ENCODE results near the gene TES. TPM values are rescaled to one million over a fixed set of nuclear protein-coding genes. Genes with fewer than 3 reads are reported as not detected.

TES gene
- total RNA-seq, 1 experiment from 2014 or later, result 28.2 TPM

GRCh38 chr7:116227678-116228239 is 17.4 kb downstream of the TES start:
- Histone ChIP-seq H4K20me1 (ENCODE audit: control insufficient read depth, insufficient read depth, insufficient read length) (no peaks in the 10 kb centered on the region), H3K4ac (ENCODE audit: low read depth, low read length) (no peak overlapping the region), H3K18ac (ENCODE audit: insufficient read length, low read depth, low read length) (no peak overlapping the region), H2AK5ac (ENCODE audit: insufficient read length, low read length) (no peak overlapping the region), H3K9me3 (ENCODE audit: control insufficient read depth, low read depth, low read length) (no peaks in the 10 kb centered on the region), H2BK15ac (ENCODE audit: low read depth, low read length) (no peak overlapping the region), H3K27me3 (ENCODE audit: insufficient read depth, low read length) (no peaks in the 10 kb centered on the region), H3T11ph (ENCODE audit: low read length) (no peak overlapping the region), H3K79me1 (ENCODE audit: insufficient read depth, low read depth, low read length, poor library complexity, severe bottlenecking) (peaks cover 4% of the 10 kb centered on the region), H3K9ac (ENCODE audit: extremely low read depth, insufficient read length, low read length) (no peak overlapping the region), H2BK12ac (ENCODE audit: insufficient read length, low read depth, low read length) (no peak overlapping the region), H4K5ac (ENCODE audit: insufficient read length, low read depth, low read length) (no peak overlapping the region), H3K56ac (ENCODE audit: insufficient read length, low read depth, low read length) (no peak overlapping the region), H4K91ac (ENCODE audit: insufficient read length, low read depth, low read length) (no peak overlapping the region), H2BK120ac (ENCODE audit: low read depth, low read length, poor library complexity, severe bottlenecking) (no peak overlapping the region), H2BK20ac (ENCODE audit: low read depth, low read length, poor library complexity, severe bottlenecking) (no peak overlapping the region), H3K23me2 (ENCODE audit: insufficient read length, low read depth, low read length, poor library complexity, severe bottlenecking) (no peaks in the 10 kb centered on the region), H3K4me1 (ENCODE audit: insufficient read depth, low read length) (peaks cover 4% of the 10 kb centered on the region; the same call in 1 of the 2 replicates), H3K4me2 (ENCODE audit: insufficient read depth, insufficient read length, low read length) (no peak overlapping the region), H3K27ac (ENCODE audit: insufficient read length, low read depth, low read length) (no peak overlapping the region), H3K79me2 (ENCODE audit: insufficient read depth, low read length) (no peaks in the 10 kb centered on the region; the same call in 1 of the 2 replicates), H3K14ac (ENCODE audit: insufficient read depth, low read length) (no peak overlapping the region), H3K23ac (ENCODE audit: insufficient read length, low read depth, low read length) (no peak overlapping the region), H2AFZ (ENCODE audit: low read length) (no peak overlapping the region), H4K8ac (replicated peaks; ENCODE audit: insufficient read length, low read depth, low read length) (no peak overlapping the region), H2BK5ac (ENCODE audit: insufficient read length, low read length) (no peak overlapping the region)
- Mint-ChIP-seq H3K27me3 (ENCODE audit: low read depth) (no peaks in the 10 kb centered on the region), H3K9me3 (no peaks in the 10 kb centered on the region), H3K4me3 (no peak overlapping the region), H3K27ac (no peak overlapping the region), H3K36me3 (ENCODE audit: insufficient read depth in 1 of 3, low read depth in 3 of 3) (no peaks in the 10 kb centered on the region), H3K4me1 (peaks cover 16 to 25% of the 10 kb centered on the region in 2 experiments)
- WGBS (ENCODE audit: extremely low coverage, insufficient read length, low lambda C conversion rate), result no CpG with 5 or more reads among the region's 2 CpGs
- no peak for DNase-seq
- TF ChIP-seq, protein P1, sequence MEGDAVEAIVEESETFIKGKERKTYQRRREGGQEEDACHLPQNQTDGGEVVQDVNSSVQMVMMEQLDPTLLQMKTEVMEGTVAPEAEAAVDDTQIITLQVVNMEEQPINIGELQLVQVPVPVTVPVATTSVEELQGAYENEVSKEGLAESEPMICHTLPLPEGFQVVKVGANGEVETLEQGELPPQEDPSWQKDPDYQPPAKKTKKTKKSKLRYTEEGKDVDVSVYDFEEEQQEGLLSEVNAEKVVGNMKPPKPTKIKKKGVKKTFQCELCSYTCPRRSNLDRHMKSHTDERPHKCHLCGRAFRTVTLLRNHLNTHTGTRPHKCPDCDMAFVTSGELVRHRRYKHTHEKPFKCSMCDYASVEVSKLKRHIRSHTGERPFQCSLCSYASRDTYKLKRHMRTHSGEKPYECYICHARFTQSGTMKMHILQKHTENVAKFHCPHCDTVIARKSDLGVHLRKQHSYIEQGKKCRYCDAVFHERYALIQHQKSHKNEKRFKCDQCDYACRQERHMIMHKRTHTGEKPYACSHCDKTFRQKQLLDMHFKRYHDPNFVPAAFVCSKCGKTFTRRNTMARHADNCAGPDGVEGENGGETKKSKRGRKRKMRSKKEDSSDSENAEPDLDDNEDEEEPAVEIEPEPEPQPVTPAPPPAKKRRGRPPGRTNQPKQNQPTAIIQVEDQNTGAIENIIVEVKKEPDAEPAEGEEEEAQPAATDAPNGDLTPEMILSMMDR (conservative IDR thresholded peaks at IDR 0.05), result no peak
